Embryonic facial prominence (tissue), 1 donor: Measurements from ENCODE around the gene TLR8.
"Not testable (repeated sequence)": the region's sequence is repeated elsewhere in the genome, so short reads cannot be mapped to it uniquely, and the experiment has no call there.

Experiments
- DNase-seq: peaks from one replicate; pipeline ENCODE4 v3.0.0-alpha.2; 2016; ENCODE audit errors: extremely low spot score

TLR8 gene

DNA sequence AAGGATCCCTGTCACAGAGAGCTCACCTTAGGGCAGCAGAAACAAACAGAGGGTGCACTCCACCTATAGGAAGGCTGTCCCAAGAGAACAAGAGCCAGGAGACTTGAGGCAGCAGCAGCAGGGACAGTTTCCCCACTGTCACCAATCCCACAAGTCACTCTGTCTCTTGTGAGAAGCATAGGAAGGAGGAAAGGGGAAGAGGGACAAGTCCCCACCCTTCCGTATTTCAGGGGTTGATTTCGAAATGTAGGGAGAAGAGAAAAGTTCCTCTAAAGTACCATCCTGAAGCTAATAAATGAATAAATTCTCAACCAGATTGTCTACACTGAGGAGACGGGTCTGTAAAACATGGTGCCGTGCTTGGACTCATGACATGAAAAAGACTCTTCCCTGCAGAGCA is 9.5 kb upstream of the TLR8 start:
- no peak for DNase-seq

DNA sequence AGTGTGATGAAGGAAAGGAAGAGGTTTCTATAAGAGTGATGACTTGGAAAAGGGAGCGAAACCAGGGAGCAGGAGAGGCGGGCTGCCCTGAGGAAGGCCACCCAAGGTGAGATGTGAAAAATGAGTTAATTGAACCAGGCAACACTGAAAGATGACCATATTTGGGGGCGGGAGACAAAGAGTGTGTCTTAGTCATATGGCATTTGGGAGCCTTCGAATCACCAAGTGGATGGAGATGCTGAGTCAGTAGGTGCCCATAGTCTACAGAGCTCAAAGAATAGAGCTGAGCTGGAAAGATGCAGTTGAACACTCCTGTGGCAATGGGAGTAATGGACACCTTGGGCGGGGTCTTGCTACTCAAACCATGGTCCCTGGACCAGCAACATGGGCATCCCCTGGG is 8.3 kb upstream of the TLR8 start:
- DNase-seq, result no peak

DNA sequence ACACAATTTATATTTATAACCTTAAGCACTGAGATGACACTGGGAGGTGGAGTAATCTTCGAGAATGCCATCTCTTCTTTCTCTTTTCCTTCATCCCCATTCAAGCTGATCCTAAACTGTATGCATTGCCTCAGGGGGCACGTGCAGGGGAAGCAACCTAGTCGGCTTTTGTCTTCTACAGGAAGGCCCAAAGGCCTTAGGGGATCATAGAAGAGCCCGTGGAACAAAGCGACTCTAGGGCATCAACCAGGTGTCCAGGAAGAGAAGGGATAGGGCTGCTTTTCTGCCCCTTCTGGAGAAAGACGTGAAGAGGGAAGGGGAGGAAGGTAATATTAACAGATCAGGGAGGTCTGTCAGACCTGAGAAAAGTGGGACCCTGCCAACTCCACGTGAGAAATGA is 6.9 kb upstream of the TLR8 start:
- DNase-seq, result no peak

DNA sequence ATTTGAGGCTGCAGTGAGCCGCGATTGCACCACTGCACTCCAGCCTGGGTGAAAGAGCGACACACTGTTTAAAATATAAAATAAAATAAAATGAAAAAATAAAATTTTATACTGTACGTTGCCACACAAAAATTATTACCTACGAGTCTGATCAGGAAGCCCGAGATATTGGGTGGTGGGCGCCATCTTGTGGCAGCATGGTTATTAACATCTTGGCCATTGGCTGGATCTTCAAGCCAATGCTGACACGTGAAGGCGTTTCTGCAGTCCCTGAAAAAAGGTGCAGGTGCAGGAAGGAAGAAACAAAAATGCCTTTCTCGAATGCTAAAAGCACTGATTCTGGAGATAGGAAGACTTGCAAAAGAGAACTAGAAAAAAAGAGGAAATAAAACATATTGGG is 4.9 kb upstream of the TLR8 start:
- no peak for DNase-seq

DNA sequence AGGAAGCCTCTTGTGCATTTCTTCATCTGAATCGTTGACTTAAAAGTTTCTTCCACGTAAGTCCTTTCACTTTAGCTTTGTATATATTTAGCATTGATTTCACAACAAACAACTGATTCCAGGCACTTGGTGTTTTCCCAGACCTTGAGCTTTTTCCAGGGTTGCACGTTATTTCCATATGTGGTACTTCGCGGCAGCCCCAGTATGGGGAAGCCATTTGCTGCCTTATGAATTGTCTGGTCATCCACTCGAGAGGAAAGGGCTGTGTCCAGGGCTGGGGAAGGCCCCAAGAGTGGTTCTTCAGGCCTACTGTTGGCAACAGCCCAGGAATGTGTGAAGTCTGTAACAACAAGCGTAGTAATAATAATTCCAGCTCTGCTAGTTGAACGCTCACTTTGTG is 2.8 kb upstream of the TLR8 start:
- no peak for DNase-seq

DNA sequence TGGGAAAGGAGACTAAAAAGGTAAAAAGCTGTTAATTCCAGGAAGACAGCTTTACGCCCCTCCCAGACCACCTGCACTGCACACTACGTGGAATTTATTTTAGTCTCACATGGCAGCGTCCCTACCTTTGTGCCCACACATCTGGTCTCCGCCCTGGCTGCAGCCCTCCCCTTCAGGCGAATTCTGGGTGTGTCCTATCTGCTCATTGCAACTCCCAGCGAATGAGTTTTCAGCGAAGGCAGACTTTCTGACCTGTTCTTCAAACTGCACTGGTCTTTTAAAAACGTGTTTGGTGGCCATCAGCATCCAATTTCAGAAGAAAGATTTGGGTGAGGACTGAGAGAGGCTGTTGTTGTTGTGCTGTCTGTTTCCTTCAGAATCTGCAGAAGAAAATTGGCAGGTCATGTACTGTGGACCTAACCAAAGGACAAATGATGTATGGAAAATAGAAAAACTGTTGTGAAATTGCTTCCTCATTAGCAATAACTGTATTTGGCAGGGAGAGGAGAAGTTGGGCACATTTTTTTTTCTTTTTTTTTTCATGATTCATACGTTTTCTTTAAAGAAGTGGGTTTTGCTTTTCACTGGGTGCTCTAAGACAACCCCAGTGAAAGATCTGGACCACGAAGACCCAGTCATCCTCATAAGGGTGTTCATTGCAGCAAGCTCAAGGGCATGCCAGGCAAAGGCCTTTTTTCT is 4.2 kb downstream of the TLR8 start:
- DNase-seq, result no peak

DNA sequence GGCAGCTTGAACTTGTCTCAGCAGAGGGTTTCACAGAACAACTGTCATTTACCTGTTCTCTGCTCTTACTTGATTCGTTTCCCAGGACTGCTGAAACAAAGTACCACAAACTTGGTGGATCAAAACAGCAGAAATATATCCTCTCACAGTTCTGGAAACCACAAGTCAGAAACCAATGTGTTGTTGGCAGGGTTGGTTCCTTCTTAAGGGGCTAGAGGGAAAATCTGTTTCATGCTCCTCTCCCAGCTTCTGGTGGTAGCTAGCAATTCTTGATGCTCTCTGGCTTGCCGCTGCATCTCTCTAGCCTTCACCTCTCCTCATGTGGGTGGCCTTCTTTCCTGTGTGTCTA is 4.7 kb downstream of the TLR8 start:
- DNase-seq, result no peak

DNA sequence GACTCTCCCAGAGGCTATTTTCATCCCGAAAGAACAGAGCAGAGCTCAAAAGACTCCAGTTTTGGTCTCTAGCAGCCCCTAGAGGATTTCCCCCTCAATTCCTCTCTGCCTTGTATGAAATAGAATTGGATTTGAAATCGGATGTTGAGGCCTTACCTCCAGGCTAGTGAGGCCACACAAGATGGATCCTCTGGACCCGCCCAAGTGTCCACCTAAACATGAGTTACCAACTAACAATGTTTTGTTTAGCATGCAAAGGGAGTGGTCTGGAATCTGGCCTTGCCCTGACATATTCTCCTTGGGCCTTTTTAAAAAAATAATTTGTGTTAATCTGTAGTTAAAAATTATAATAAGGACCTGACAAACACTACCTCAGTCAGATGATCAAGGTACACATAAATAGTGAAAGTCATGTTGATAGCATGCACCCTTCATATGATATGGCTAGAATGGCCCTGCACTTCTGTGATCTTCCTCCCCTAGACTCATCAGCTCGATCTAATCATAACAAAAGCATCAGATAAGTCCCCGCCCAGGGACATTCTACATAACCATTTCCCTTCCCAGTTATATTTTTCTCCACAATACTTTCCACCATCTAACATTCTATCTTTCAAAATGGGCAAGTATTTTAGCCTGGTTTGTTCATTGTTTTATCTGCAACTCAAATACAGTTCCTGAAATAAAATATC is 6.5 kb downstream of the TLR8 start:
- DNase-seq, result no peak

DNA sequence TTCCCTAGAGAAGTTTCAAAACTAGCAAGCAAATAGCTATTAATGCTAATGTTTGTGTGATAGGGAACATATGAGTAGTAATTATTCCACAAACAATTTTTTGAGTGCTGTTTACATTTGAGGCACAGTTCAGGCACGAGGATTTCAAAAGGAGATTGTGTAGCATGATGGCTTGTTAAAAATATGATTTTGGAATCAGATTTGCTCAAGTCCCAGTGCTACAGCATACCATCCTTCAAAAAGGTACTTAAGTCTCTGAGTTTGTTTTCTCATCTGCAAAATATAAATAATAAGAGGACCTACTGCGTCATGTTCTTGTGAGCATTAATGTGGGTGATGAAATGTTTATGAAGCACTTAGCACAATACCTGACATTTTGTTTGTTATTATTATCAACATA is 11.3 kb downstream of the TLR8 start:
- no peak for DNase-seq

DNA sequence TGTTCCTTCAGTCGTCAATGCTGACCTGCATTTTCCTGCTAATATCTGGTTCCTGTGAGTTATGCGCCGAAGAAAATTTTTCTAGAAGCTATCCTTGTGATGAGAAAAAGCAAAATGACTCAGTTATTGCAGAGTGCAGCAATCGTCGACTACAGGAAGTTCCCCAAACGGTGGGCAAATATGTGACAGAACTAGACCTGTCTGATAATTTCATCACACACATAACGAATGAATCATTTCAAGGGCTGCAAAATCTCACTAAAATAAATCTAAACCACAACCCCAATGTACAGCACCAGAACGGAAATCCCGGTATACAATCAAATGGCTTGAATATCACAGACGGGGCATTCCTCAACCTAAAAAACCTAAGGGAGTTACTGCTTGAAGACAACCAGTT is 12.6 kb downstream of the TLR8 start:
- no peak for DNase-seq

DNA sequence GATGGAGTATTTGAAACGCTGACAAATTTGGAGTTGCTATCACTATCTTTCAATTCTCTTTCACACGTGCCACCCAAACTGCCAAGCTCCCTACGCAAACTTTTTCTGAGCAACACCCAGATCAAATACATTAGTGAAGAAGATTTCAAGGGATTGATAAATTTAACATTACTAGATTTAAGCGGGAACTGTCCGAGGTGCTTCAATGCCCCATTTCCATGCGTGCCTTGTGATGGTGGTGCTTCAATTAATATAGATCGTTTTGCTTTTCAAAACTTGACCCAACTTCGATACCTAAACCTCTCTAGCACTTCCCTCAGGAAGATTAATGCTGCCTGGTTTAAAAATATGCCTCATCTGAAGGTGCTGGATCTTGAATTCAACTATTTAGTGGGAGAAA is 13.2 kb downstream of the TLR8 start:
- DNase-seq, result no peak

DNA sequence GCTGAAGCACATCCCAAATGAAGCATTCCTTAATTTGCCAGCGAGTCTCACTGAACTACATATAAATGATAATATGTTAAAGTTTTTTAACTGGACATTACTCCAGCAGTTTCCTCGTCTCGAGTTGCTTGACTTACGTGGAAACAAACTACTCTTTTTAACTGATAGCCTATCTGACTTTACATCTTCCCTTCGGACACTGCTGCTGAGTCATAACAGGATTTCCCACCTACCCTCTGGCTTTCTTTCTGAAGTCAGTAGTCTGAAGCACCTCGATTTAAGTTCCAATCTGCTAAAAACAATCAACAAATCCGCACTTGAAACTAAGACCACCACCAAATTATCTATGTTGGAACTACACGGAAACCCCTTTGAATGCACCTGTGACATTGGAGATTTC is 14.6 kb downstream of the TLR8 start:
- no peak for DNase-seq

DNA sequence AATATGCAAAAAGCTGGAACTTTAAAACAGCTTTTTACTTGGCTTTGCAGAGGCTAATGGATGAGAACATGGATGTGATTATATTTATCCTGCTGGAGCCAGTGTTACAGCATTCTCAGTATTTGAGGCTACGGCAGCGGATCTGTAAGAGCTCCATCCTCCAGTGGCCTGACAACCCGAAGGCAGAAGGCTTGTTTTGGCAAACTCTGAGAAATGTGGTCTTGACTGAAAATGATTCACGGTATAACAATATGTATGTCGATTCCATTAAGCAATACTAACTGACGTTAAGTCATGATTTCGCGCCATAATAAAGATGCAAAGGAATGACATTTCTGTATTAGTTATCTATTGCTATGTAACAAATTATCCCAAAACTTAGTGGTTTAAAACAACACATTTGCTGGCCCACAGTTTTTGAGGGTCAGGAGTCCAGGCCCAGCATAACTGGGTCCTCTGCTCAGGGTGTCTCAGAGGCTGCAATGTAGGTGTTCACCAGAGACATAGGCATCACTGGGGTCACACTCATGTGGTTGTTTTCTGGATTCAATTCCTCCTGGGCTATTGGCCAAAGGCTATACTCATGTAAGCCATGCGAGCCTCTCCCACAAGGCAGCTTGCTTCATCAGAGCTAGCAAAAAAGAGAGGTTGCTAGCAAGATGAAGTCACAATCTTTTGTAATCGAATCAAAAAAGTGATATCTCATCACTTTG is 15.6 kb downstream of the TLR8 start:
- DNase-seq, result no peak

DNA sequence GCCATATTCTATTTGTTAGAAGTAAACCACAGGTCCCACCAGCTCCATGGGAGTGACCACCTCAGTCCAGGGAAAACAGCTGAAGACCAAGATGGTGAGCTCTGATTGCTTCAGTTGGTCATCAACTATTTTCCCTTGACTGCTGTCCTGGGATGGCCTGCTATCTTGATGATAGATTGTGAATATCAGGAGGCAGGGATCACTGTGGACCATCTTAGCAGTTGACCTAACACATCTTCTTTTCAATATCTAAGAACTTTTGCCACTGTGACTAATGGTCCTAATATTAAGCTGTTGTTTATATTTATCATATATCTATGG is 16.1 kb downstream of the TLR8 start:
- no peak for DNase-seq

DNA sequence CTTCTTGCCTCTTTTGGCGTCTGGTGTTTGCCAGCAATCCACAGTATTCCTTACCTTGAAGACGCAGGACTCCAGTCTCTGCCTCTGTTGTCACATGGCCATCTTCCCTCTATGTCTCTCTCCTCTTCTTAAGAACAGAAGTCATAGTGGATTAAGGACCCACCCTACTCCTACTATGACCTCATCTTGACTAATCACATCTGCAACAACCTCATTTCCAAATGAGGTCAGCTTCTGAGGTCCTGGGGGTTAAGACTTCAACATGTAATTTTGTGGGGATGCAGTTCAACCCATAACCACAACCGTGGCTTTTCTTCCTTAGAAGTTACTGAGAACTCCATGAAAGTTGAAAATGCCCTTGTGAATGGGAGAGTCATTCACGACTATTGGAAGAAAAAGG is 23.3 kb downstream of the TLR8 start:
- no peak for DNase-seq

DNA sequence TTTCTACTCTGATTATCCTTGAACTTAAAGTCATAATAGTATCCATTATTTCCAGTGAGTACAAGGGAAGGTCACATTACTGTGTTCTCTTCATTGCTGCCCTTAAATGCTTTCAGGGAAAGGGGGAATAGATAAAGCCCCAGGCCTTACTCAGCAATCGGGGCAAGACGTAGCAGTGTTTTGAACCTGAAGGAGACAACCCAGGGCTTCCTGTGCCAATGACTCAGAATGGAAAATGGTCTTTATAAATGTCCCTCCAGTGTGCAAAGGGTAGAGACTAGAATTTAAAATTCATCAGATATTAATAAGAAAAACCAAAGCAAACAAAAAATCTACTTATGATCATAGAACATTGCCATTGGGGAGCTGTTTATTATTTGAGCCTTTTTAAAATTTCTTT is 23.7 kb downstream of the TLR8 start:
- no peak for DNase-seq

DNA sequence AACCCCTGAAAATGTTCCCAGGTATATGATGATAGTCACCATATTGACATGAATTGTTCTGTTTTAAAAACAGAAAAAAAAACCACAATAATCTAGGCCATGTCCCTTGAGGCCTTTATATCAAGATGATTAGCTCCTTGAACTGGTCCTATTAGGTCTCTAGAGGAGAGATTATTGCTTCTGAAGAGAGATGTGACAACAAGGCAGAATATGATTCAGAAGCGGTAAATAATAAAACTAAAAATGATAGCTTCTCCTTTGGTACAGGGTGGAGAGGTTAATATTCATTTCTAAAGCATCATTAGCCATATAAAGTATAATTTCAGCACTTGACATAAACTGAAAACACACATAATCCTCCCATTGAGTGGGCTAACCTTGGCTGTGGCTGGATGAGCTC is 25.8 kb downstream of the TLR8 start:
- DNase-seq, result no peak

DNA sequence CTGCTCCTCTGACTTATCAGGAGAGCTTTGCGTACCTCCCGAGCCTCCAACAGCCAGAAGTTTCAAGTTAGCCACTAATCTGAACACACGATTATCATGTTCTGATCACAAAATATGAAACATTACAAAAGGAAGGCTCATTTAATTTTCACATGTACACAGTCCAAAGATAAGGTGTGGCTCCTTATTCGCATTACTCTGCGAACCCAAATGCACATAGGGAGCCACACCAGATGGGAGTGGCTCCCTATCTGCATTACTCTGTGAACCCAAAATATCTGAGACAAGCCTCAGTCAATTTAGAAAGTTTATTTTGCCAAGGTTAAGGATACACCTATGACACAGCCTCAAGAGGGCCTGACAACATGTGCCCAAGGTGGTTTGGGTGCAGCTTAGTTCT is 28.4 kb downstream of the TLR8 start:
- no peak for DNase-seq

DNA sequence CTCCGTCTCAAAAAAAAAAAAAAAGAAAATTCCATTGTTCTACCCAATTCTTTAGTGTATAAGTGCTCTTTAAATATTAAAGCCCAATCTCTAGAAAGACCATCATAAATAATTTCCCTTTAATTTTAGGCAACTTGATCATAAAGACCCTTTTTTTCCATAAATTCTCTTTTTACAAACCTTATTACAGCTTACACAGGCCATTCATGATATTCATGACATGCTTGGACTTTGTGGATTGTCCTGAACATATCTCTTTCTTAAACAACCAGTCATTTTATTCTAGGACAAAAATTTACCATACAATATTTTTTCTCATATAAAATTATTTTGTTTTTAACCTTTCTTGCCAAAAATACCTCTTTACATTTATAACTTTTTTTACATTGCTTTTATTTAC is 30.5 kb downstream of the TLR8 start:
- no peak for DNase-seq

DNA sequence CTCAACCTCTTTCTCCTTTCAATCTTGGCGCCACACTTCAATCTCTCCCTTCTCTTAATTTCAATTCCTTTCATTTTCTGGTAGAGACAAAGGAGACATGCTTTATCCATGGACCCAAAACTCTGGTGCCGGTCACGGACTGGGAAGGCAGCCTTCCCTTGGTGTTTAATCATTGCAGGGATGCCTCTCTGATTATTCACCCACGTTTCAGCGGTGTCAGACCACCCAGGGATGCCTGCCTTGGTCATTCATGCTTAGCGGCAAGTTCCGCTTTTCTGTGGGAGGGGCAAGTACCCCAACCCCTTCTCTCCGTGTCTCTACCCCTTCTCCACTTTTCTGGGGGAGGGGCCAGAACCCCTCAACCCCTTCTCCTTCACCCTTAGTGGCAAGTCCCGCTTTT is 34.1 kb downstream of the TLR8 start:
- not testable (repeated sequence) for DNase-seq

DNA sequence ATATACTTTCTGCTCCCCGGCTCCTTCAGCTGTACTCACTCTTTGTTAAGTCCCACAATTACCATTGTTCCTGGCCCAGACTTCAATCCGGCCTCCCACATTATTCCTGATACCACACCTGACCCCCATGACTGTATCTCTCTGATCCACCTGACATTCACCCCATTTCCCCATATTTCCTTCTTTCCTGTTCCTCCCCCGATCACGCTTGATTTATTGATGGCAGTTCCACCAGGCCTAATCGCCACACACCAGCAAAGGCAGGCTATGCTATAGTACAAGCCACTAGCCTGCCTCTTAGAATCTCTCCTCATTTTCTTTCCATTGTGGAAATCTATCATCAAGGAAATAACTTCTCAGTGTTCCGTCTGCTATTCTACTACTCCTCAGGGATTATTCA is 37.2 kb downstream of the TLR8 start:
- not testable (repeated sequence) for DNase-seq

DNA sequence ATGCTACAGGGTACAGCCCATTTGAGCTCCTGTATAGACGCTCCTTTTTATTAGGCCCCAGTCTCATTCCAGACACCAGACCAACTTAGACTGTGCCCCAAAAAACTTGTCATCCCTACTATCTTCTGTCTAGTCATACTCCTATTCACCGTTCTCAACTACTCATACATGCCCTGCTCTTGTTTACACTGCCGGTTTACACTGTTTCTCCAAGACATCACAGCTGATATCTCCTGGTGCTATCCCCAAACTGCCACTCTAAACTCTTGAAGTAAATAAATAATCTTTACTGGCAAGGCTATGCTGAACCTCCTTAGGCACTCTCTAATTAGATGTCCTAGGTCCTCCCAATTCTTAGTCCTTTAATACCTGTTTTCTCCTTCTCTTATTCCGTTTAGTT is 38.0 kb downstream of the TLR8 start:
- not testable (repeated sequence) for DNase-seq

DNA sequence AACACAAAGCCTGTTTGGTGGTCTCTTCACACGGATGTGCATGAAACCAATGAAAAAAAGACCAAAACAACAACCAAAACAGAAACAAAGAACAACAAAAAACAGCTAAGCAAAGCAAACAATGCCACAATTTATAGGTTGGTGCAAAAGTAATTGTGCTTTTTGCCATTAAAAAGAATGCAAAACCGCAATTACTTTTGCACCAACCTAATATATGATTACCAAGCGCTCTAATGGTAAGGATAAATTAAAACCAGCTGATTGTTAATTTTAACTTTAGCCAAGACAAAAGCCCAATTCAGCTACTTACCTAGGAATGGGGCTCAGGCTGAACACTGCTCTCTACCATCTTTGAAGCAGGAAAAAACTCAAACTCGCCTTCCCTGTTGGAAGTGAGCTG is 39.1 kb downstream of the TLR8 start:
- DNase-seq, result no peak

DNA sequence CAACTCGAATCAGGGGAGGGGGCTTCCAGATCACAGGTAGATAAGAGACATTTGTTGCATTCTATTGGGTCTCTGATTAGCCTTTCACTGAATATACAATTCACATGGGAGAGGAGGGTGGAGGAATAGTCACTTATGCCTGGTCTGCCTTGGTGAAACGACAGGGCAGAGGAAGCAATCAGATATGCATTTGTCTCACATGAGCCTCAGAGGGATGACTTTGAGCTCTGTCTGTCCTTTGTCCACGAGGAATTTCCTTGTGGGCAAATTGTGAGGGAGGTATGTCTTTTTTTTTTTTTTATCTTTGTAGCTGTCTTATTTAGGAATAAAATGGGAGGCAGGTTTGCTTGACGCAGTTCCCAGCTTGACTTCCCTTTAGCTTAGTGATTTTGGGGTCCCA is 40.0 kb downstream of the TLR8 start:
- no peak for DNase-seq
